HG03575 (cell line): ENCODE data around the gene PLCB1.
A peak's percentile ranks its signal among the peaks of the same experiment; 100 is the strongest.
"Not testable (repeated sequence)": the region's sequence is repeated elsewhere in the genome, so short reads cannot be mapped to it uniquely, and the experiment has no call there.

ENCODE experiments used
- ATAC-seq: cut with Tn5 transposase; IDR thresholded peaks from one replicate; pipeline ENCODE4 v1.9.1; 2021; ENCODE audit not compliant: unreplicated experiment, insufficient number of reproducible peaks, low FRiP score; ENCODE audit errors: extremely low read depth

Gene PLCB1

GRCh38 chr20:8152847-8153246 is 20.8 kb downstream of the PLCB1 start:
- ATAC-seq = no peak

- no peak for ATAC-seq
Observed at GRCh38 chr20:8153281-8153908, 21.3 kb downstream of the PLCB1 start.

GRCh38 chr20:8154638-8155037 is 22.6 kb downstream of the PLCB1 start:
- no peak for ATAC-seq

DNA sequence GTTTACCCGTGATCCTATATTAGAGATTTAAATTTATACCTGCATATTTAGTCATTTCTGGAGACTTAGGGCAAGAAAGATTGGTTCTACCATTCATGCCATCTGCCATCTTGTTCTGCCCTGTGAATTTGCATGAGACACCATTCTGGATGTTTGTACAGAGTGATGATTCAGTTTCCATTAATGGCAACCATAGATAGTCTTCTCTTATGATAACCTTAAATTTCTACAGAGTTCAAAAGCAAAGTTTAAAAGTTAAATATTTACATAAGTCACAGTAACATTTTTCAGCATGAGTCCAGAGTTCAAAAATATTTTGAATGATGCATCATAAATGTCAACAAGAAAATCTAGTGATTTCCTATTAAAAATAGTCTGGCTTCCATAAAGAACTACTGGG is 23.2 kb downstream of the PLCB1 start:
- ATAC-seq = no peak

GRCh38 chr20:8155812-8156211 is 23.7 kb downstream of the PLCB1 start:
- ATAC-seq = no peak

DNA sequence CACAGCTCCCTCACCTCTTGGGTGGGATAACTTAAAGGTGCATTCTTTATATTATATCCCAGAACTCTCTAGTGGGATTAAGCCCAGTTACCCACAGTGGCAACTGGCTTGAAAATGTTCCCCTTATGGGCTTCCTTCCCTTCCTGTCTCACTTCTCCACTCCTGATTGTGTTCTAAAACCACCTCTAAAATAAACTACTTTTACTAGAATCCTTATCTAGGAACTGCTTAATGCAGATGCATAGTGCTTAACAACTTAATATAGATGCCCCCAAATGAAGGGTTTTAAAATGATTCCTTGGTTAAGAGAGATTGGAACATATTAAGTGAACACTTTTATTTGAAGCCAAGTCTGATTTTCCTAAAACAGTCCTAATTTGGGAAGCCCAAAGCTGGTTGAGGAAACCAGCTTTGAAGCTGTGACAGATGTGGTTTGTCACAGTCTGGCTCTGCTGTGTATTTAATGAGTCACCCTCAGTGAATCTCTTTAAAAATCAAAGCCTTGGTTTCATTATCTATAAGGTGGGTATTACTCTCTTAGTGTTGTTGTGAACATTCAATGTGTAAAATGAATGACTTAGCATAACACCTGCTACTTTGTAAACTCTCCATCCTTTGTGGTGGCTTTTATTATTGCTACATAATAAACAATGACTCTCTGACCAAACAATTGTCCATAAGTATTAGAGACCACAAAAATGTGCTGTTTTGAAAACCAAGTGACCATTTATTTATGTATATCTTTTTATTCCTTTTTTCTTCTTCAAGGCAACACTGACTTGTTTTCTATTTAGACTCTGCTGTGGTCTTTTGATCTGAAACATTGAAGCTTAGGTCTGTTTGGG is 24.4 kb downstream of the PLCB1 start:
- peak; percentile 70 for ATAC-seq

- ATAC-seq = not testable (repeated sequence)
Observed at GRCh38 chr20:8159217-8159616, 27.2 kb downstream of the PLCB1 start.

DNA sequence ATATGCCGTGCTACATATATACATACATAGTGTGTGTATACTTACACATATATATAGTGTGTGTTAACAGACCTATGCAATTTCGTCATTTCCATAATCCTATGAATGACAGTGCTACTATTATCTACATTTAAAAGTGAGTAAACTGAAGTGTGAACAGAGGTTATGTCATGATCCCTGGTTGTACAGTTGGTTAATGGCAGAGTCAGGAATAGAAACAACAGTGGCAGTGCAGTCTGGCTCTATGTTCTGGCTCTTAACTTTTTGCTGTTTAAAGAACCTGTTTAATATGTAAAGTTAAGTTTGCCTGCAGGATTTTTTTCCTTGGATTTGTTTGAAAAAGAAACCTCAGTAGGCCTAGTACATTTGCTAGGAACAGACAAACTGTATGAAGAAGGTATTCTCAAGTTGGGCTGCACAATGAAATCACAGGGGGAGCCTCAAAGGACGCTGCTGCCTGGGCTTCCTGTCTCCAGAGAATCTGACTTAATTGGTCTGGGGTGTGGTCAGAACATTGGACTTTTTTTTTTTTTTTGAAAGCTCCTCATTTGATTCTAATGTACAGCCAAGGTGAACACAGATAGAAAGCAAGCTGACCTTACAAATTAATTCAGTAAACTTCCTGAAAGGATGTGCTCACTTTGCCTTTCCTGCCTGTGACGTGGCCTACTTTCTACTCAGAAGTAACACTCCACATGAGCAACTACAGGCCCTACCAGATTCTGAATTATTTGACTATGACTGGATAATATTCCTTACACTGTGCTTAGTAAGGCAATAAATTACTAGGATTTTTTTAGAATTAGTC is 29.4 kb downstream of the PLCB1 start:
- no peak for ATAC-seq

- ATAC-seq = no peak
Observed at GRCh38 chr20:8162610-8163009, 30.5 kb downstream of the PLCB1 start.

DNA sequence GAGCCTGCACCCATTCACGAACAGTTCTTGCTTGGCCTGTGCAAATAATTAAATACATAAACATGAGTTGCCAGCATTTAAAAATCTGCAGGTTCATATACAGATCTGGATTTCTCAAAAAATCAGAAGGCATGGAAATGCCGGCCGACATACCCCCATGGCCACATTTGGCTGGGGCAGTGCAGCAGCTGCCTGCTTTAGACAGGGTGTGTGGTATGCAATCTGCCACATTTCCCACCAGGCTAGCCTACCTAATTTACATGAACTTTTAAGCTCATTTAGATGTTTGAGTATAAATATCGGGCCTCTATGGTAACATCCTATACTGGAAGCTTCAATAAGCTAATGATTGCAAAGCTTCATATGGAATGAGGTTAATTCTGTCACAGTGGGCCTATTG is 31.5 kb downstream of the PLCB1 start:
- ATAC-seq = no peak

GRCh38 chr20:8166730-8167129 is 34.7 kb downstream of the PLCB1 start:
- ATAC-seq = no peak

- no peak for ATAC-seq
Observed at GRCh38 chr20:8168785-8169288, 36.8 kb downstream of the PLCB1 start.

DNA sequence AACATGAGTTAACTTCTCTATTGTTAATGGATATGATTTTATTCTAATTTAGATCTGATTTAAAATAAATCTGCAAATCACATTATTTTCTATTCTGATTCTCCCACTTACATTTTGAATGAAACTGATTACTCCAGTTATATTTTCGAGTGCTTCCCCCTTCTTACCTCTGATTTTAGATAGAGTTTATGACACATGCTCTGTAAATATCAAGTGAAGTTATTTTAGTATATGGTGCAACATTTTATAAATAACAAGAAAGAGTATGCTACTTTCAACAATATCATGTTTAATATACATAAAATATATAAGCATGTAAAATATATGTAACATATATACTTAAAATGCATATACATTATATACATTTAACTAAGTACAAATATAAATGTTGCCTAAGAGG is 38.9 kb downstream of the PLCB1 start:
- no peak for ATAC-seq

GRCh38 chr20:8172191-8172590 is 40.1 kb downstream of the PLCB1 start:
- ATAC-seq = no peak

- no peak for ATAC-seq
Observed at GRCh38 chr20:8175741-8176675, 43.9 kb downstream of the PLCB1 start.

GRCh38 chr20:8183526-8183925 is 51.5 kb downstream of the PLCB1 start:
- ATAC-seq = no peak

DNA sequence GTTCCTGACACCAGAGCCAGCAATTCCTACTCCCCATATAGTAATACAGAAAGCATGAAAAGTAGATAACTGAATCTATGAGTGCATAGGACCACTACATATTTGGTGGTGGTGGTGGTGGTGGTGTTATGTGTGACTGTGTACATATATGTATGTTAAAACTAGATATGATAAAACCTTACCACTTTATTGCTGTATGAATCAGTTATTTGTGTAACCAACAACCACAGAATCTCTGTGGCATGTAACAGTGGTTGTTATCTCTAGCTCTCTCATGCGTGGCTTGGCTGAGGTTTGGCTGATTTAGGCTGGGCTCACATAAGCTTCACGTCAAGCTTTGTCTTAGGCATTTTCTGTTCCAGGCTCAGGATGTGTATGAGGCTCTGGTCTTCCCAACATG is 55.7 kb downstream of the PLCB1 start:
- no peak for ATAC-seq

GRCh38 chr20:8190043-8190880 is 58.2 kb downstream of the PLCB1 start:
- no peak for ATAC-seq
